C4-2B (cell line): ENCODE results near the gene FOXD4.
"Not testable (repeated sequence)": the region's sequence is repeated elsewhere in the genome, so short reads cannot be mapped to it uniquely, and the experiment has no call there.

ENCODE experiments used
- CTCF ChIP-seq: fragments of 450-650 bp; conservative IDR thresholded peaks from 2 replicates; pipeline ENCODE4 v1.5.1; 2017; ENCODE audit warnings: mild to moderate bottlenecking
- ZFX ChIP-seq: fragments of 450-650 bp; IDR thresholded peaks from 2 replicates; pipeline ENCODE4 v1.6.1; 2017

GRCh38 chr9:139880-140279, 21.7 kb upstream of the FOXD4 start:
- not testable (repeated sequence) for TF ChIP-seq CTCF, ZFX
